GM23248 (cell line): ENCODE results near the gene APPBP2.

Experiments used
- EZH2 ChIP-seq: fragments of 200-600 bp; sonication (generic); IDR thresholded peaks from 2 replicates; pipeline ENCODE4 v1.6.1; 2018; ENCODE audit warnings: antibody characterized with exemption, mild to moderate bottlenecking; ENCODE audit not compliant: insufficient read depth, poor library complexity, severe bottlenecking
- EZH2phosphoT487 ChIP-seq: fragments of 200-600 bp; sonication (generic); IDR thresholded peaks from 2 replicates; pipeline ENCODE4 v1.6.1; 2018; ENCODE audit warnings: antibody characterized with exemption, moderate library complexity, mild to moderate bottlenecking, low read depth; ENCODE audit not compliant: insufficient read depth

- TF ChIP-seq EZH2 (no peak), EZH2phosphoT487 (no peak)
These were observed 13.0 kb downstream of the APPBP2 start for GRCh38 chr17:60513014-60513413.
